ENCODE data around the gene PTPRG. TPM values are rescaled to one million over a fixed set of nuclear protein-coding genes. Genes with fewer than 3 reads are reported as not detected.

Gene PTPRG
- total RNA-seq, 2 experiments from 2014 or later: 0.13 to 0.70 TPM

DNA sequence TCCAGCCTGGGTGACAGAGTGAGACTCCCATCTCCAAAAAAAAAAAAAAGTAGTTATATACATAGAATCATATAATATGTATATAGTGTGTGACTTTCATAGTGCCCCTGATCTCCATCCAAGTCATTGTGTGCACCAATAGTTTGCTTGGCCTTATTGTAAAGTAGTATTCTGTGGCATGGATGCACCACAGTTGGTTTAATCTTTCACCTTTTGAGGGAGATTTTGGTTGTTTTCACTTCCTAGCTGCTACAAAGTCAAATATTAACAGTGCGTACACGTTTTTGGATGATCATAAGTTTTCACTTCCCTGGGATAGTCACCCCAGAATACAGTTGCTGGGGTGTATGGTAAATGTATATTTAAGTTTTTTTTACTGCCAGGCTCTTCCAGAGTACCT lies 162.8 kb downstream of the PTPRG start:
- H3K36me3 ChIP-seq (ENCODE audit: insufficient read depth, low read length): no peaks in the 10 kb centered on the region
- no peak overlapping the region for H2AFZ ChIP-seq (ENCODE audit: low read length)
- DNase-seq (ENCODE audit: low spot score): no peak
- H3K4me2 ChIP-seq (ENCODE audit: low read length): no peak overlapping the region
- H3K4me1 ChIP-seq (ENCODE audit: insufficient read depth, low read length, poor library complexity, severe bottlenecking): no peaks in the 10 kb centered on the region
- H3K9me2 ChIP-seq (ENCODE audit: insufficient read depth, low read length): no peaks in the 10 kb centered on the region
- no peaks in the 10 kb centered on the region for H3K79me2 ChIP-seq (ENCODE audit: insufficient read depth, low read depth, low read length)
- POLR2A ChIA-PET: interaction anchor here (0.6 to 0.7 kb wide), 2 partner anchors 10 to 218 kb away, joined by 3 to 5 read pairs; no protein-coding TSS in a partner anchor
- H3K4me3 ChIP-seq (ENCODE audit: low read depth, low read length, poor library complexity, severe bottlenecking): no peak overlapping the region
- CTCF ChIA-PET (ENCODE audit: unreplicated experiment): no interaction called here
- no TSS peak for BruUV-seq (replicated peaks)
- no peaks in the 10 kb centered on the region for H4K20me1 ChIP-seq (ENCODE audit: insufficient read depth, low read length)
- H3K9me3 ChIP-seq (ENCODE audit: low read length): no peaks in the 10 kb centered on the region
- no peak overlapping the region for H3K27ac ChIP-seq (ENCODE audit: low read depth, low read length, poor library complexity, severe bottlenecking)
- TF ChIP-seq, protein P1, sequence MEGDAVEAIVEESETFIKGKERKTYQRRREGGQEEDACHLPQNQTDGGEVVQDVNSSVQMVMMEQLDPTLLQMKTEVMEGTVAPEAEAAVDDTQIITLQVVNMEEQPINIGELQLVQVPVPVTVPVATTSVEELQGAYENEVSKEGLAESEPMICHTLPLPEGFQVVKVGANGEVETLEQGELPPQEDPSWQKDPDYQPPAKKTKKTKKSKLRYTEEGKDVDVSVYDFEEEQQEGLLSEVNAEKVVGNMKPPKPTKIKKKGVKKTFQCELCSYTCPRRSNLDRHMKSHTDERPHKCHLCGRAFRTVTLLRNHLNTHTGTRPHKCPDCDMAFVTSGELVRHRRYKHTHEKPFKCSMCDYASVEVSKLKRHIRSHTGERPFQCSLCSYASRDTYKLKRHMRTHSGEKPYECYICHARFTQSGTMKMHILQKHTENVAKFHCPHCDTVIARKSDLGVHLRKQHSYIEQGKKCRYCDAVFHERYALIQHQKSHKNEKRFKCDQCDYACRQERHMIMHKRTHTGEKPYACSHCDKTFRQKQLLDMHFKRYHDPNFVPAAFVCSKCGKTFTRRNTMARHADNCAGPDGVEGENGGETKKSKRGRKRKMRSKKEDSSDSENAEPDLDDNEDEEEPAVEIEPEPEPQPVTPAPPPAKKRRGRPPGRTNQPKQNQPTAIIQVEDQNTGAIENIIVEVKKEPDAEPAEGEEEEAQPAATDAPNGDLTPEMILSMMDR (conservative IDR thresholded peaks at IDR 0.05; ENCODE audit: low read length): no peak
- TF ChIP-seq EZH2phosphoT487 (IDR thresholded peaks at IDR 0.05; ENCODE audit: borderline replicate concordance, low read depth, low read length): no peak
- intact Hi-C loops (cut with micrococcal nuclease; ENCODE audit: unreplicated experiment): no loop called here

DNA sequence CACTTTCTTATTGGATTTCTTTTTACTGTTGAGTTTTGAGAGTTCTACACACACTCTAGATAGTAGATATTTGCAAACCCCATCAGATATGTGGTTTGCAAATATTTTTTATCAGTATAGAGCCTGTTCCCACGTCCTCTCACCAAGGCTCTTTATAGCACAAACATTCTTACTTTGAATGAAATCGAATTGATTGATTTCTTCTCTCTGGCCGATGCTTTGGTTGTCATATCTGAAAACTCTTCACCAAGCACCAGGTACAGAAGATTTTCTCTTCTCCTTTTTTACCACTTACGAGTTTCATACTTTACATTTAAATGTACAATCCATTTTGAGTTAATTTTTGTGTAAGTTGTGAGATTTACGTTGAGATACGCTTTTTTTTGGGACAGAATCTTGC lies 163.4 kb downstream of the PTPRG start:
- Histone ChIP-seq H3K27ac (ENCODE audit: low read depth, low read length, poor library complexity, severe bottlenecking) (no peak overlapping the region), H3K36me3 (ENCODE audit: insufficient read depth, low read length) (no peaks in the 10 kb centered on the region), H3K4me3 (ENCODE audit: low read depth, low read length, poor library complexity, severe bottlenecking) (no peak overlapping the region), H2AFZ (ENCODE audit: low read length) (no peak overlapping the region), H3K4me1 (ENCODE audit: insufficient read depth, low read length, poor library complexity, severe bottlenecking) (no peaks in the 10 kb centered on the region), H3K9me2 (ENCODE audit: insufficient read depth, low read length) (no peaks in the 10 kb centered on the region), H3K4me2 (ENCODE audit: low read length) (no peak overlapping the region), H3K9me3 (ENCODE audit: low read length) (no peaks in the 10 kb centered on the region), H3K79me2 (ENCODE audit: insufficient read depth, low read depth, low read length) (no peaks in the 10 kb centered on the region), H4K20me1 (ENCODE audit: insufficient read depth, low read length) (no peaks in the 10 kb centered on the region)
- BruUV-seq (replicated peaks): no TSS peak
- CTCF ChIA-PET (ENCODE audit: unreplicated experiment): no interaction called here
- no peak for DNase-seq (ENCODE audit: low spot score)
- intact Hi-C loops (cut with micrococcal nuclease; ENCODE audit: unreplicated experiment): no loop called here
- no peak for TF ChIP-seq EZH2phosphoT487 (IDR thresholded peaks at IDR 0.05; ENCODE audit: borderline replicate concordance, low read depth, low read length)
- TF ChIP-seq, protein P1 (conservative IDR thresholded peaks at IDR 0.05; ENCODE audit: low read length): no peak
- POLR2A ChIA-PET: no interaction called here

DNA sequence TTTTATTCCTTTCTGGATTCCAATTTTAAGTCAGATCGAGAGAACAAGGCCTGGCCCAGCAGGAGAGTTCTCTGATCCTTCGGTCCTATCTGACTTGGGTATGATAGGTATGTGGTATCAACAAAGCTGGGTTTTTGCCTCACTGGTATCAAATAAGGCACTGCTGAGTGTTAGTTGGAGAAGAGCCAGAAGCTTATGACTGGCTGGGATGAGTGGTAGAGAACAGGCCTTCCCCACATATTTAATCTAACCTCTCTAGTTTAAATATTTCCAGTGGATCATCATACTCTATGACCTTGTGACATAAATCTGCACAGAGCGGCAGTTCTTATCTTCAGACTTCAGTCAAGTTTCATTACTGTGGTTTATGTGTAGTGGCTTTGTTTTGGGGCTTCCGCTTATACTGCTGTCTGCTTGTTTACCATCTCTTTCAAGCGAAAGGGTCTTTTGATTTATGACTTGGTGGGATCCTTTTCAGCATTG lies 164.5 kb downstream of the PTPRG start:
- Histone ChIP-seq H3K4me2 (ENCODE audit: low read length) (no peak overlapping the region), H3K27ac (ENCODE audit: low read depth, low read length, poor library complexity, severe bottlenecking) (no peak overlapping the region), H3K36me3 (ENCODE audit: insufficient read depth, low read length) (no peaks in the 10 kb centered on the region), H3K9me2 (ENCODE audit: insufficient read depth, low read length) (no peaks in the 10 kb centered on the region), H3K79me2 (ENCODE audit: insufficient read depth, low read depth, low read length) (no peaks in the 10 kb centered on the region), H2AFZ (ENCODE audit: low read length) (no peak overlapping the region), H4K20me1 (ENCODE audit: insufficient read depth, low read length) (no peaks in the 10 kb centered on the region), H3K4me1 (ENCODE audit: insufficient read depth, low read length, poor library complexity, severe bottlenecking) (no peaks in the 10 kb centered on the region), H3K9me3 (ENCODE audit: low read length) (no peaks in the 10 kb centered on the region), H3K4me3 (ENCODE audit: low read depth, low read length, poor library complexity, severe bottlenecking) (no peak overlapping the region)
- CTCF ChIA-PET (ENCODE audit: unreplicated experiment): no interaction called here
- no peak for DNase-seq (ENCODE audit: low spot score)
- intact Hi-C loops (cut with micrococcal nuclease; ENCODE audit: unreplicated experiment): no loop called here
- POLR2A ChIA-PET: no interaction called here
- TF ChIP-seq, protein P1 (conservative IDR thresholded peaks at IDR 0.05; ENCODE audit: low read length): no peak
- no peak for TF ChIP-seq EZH2phosphoT487 (IDR thresholded peaks at IDR 0.05; ENCODE audit: borderline replicate concordance, low read depth, low read length)
- no TSS peak for BruUV-seq (replicated peaks)
